HepG2 (cell line): ENCODE measurements around the gene RNF208. TPM values are rescaled to one million over a fixed set of nuclear protein-coding genes. Genes with fewer than 3 reads are reported as not detected.

ENCODE experiments used
- BRD4 ChIP-seq: sonication (generic); formaldehyde crosslinking; IDR thresholded peaks from 2 replicates; pipeline ENCODE4 v1.4.0; 2020; ENCODE audit warnings: missing genetic modification reagents
- HNRNPH1 ChIP-seq: fragments of 200-400 bp; formaldehyde crosslinking; optimal IDR thresholded peaks from 2 replicates; pipeline ENCODE3; 2017; ENCODE audit warnings: mild to moderate bottlenecking, low read depth, low read length
- POLR2A ChIP-seq, 2 experiments: IDR thresholded peaks; 2 replicates each; pipeline ENCODE4 v1.6.1; 2011; ENCODE audit warnings: low read depth in 2 of 2, low read length in 2 of 2, mild to moderate bottlenecking in 1 of 2, moderate library complexity in 1 of 2; ENCODE audit not compliant: insufficient read depth in 1 of 2
- REPIN1 ChIP-seq: sonication (generic); formaldehyde crosslinking; IDR thresholded peaks from 2 replicates; pipeline ENCODE4 v1.8.0; 2022; ENCODE audit warnings: missing genetic modification reagents, low read depth, mild to moderate bottlenecking, borderline replicate concordance
- SIN3B ChIP-seq: fragments of 150-350 bp; IDR thresholded peaks from 2 replicates; pipeline ENCODE4 v1.6.1; 2014; ENCODE audit warnings: low read length
- STAT5B ChIP-seq: sonication (generic); formaldehyde crosslinking; IDR thresholded peaks from 2 replicates; pipeline ENCODE4 v1.4.0; 2020; ENCODE audit warnings: missing genetic modification reagents
- polyA plus RNA-seq, 8 experiments: library from polyadenylated mRNA; depleted of rRNA in 3 of 8; stranded (reverse) in 7 of 8; unstranded in 1 of 8; fragments of >200 nt; fragmentation: Illumina TruSeq in 4 of 8; extraction: Trizol in 4 of 8; gene quantifications; 2 replicates each; pipeline versions ENCODE4 v1.2.1 to v1.2.3, GENCODE V29; 2011 to 2016; ENCODE audit warnings: low read depth in 4 of 8, missing spikeins in 1 of 8, mixed read lengths in 1 of 8; ENCODE audit not compliant: insufficient read depth in 1 of 8
- total RNA-seq, 5 experiments: library from RNA; depleted of rRNA; stranded (reverse); fragments of >200 nt; fragmentation: Illumina TruSeq; extraction: Trizol; gene quantifications; 2 replicates each; pipeline ENCODE4 v1.2.3, GENCODE V29; 2016; ENCODE audit warnings: low read depth in 1 of 5
- TF ChIP-seq, protein P1 (sequence below): sonication (generic); formaldehyde crosslinking; IDR thresholded peaks from 2 replicates; pipeline ENCODE4 v1.5.0; 2020; ENCODE audit warnings: missing genetic modification reagents
- TF ChIP-seq, protein P2 (sequence below): sonication (generic); formaldehyde crosslinking; IDR thresholded peaks from 2 replicates; pipeline ENCODE4 v1.5.0; 2020; ENCODE audit warnings: mild to moderate bottlenecking, missing genetic modification reagents
- TF ChIP-seq, protein P3 (sequence below): sonication (generic); formaldehyde crosslinking; IDR thresholded peaks from 2 replicates; pipeline ENCODE4 v1.9.0; 2022; ENCODE audit warnings: low read depth, missing genetic modification reagents
- TF ChIP-seq, protein P4 (sequence below): sonication (generic); formaldehyde crosslinking; IDR thresholded peaks from 2 replicates; pipeline ENCODE4 v1.4.0; 2020; ENCODE audit warnings: missing genetic modification reagents, borderline replicate concordance
- TF ChIP-seq, protein P5 (sequence below): sonication (generic); formaldehyde crosslinking; IDR thresholded peaks from 2 replicates; pipeline ENCODE4 v1.4.0; 2020; ENCODE audit warnings: mild to moderate bottlenecking, missing genetic modification reagents, borderline replicate concordance
- TF ChIP-seq, protein P6 (sequence below): sonication (generic); formaldehyde crosslinking; IDR thresholded peaks from 2 replicates; pipeline ENCODE4 v1.9.0; 2021; ENCODE audit warnings: missing genetic modification reagents, mild to moderate bottlenecking, borderline replicate concordance

RNF208 gene
- total and polyA plus RNA-seq, 2 of the 13 experiments (the other 11 are each of a cell fraction or from before 2014, with no cell fraction given), result 1.6 to 2.1 TPM

DNA sequence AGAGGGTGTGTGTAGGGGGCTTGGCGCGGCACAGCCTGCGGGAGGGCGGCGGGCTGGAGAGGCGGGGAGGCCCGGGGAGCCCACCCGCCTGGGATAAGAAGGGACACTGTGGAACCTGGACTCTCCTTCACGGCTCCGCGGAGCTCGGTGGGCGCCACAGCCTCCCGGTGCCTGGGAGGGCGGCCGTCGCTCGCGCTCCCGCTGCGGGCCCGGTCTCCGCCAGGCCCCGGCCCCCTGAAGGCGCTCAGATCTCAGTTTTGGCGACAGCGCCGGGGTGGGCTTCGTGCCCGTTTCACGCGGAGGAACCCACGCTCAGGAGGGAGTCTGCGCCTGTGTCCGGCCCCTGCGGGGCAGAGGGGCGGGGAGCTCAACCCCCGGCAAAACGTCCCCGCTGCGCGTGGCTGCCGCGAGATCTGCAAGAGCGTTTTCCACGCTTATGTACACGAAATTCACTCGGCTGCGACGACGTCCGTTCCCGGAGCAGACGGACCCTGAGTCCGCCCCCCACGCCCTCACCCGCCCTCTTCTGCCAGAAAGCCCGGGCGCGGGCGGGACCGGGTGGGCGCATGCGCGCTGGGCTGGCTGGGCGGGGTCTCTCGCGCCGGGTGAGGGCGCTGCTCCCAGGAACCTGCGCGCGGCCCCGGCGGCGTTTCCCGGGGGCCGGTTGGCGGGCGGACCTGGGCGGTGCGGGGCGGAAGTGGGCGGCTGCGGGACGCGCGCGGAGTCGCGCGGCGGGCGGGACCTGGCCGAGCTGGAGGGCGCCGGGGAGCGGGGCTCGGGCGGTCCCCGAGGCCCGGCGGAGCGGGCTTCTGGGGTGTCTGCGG lies 32.8 kb upstream of the RNF208 start, which contains the start of gene NELFB (continued):
- TF ChIP-seq POLR2A (IDR thresholded peaks at IDR 0.05; ENCODE audit: insufficient read depth in 1 of 2, low read depth in 2 of 2, low read length in 2 of 2) (peak in 1 of 2 experiments; percentile 80; a peak in 2 of 4 replicates), SIN3B (peak; percentile 78; the same call in 1 of the 2 replicates), REPIN1 (CRISPR knock-in tag) (0 out of 2 replicates have a peak, but pooled peaks have one; percentile 27), STAT5B (CRISPR knock-in tag) (no peak), BRD4 (CRISPR knock-in tag) (no peak), HNRNPH1 (peak; percentile 94)
- TF ChIP-seq, protein P1, sequence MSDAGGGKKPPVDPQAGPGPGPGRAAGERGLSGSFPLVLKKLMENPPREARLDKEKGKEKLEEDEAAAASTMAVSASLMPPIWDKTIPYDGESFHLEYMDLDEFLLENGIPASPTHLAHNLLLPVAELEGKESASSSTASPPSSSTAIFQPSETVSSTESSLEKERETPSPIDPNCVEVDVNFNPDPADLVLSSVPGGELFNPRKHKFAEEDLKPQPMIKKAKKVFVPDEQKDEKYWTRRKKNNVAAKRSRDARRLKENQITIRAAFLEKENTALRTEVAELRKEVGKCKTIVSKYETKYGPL (CRISPR knock-in tag), result no peak
- TF ChIP-seq, protein P2, sequence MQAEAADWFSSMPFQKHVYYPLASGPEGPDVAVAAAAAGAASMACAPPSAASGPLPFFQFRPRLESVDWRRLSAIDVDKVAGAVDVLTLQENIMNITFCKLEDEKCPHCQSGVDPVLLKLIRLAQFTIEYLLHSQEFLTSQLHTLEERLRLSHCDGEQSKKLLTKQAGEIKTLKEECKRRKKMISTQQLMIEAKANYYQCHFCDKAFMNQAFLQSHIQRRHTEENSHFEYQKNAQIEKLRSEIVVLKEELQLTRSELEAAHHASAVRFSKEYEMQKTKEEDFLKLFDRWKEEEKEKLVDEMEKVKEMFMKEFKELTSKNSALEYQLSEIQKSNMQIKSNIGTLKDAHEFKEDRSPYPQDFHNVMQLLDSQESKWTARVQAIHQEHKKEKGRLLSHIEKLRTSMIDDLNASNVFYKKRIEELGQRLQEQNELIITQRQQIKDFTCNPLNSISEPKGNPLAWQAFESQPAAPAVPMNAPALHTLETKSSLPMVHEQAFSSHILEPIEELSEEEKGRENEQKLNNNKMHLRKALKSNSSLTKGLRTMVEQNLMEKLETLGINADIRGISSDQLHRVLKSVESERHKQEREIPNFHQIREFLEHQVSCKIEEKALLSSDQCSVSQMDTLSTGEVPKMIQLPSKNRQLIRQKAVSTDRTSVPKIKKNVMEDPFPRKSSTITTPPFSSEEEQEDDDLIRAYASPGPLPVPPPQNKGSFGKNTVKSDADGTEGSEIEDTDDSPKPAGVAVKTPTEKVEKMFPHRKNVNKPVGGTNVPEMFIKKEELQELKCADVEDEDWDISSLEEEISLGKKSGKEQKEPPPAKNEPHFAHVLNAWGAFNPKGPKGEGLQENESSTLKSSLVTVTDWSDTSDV (CRISPR knock-in tag), result 0 out of 2 replicates have a peak, but pooled peaks have one; percentile 27
- TF ChIP-seq, protein P3, sequence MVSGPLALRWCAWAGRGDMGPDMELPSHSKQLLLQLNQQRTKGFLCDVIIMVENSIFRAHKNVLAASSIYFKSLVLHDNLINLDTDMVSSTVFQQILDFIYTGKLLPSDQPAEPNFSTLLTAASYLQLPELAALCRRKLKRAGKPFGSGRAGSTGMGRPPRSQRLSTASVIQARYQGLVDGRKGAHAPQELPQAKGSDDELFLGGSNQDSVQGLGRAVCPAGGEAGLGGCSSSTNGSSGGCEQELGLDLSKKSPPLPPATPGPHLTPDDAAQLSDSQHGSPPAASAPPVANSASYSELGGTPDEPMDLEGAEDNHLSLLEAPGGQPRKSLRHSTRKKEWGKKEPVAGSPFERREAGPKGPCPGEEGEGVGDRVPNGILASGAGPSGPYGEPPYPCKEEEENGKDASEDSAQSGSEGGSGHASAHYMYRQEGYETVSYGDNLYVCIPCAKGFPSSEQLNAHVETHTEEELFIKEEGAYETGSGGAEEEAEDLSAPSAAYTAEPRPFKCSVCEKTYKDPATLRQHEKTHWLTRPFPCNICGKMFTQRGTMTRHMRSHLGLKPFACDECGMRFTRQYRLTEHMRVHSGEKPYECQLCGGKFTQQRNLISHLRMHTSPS (CRISPR knock-in tag), result no peak
- TF ChIP-seq, protein P4, sequence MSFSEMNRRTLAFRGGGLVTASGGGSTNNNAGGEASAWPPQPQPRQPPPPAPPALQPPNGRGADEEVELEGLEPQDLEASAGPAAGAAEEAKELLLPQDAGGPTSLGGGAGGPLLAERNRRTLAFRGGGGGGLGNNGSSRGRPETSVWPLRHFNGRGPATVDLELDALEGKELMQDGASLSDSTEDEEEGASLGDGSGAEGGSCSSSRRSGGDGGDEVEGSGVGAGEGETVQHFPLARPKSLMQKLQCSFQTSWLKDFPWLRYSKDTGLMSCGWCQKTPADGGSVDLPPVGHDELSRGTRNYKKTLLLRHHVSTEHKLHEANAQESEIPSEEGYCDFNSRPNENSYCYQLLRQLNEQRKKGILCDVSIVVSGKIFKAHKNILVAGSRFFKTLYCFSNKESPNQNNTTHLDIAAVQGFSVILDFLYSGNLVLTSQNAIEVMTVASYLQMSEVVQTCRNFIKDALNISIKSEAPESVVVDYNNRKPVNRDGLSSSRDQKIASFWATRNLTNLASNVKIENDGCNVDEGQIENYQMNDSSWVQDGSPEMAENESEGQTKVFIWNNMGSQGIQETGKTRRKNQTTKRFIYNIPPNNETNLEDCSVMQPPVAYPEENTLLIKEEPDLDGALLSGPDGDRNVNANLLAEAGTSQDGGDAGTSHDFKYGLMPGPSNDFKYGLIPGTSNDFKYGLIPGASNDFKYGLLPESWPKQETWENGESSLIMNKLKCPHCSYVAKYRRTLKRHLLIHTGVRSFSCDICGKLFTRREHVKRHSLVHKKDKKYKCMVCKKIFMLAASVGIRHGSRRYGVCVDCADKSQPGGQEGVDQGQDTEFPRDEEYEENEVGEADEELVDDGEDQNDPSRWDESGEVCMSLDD (CRISPR knock-in tag), result 0 out of 2 replicates have a peak, but pooled peaks have one; percentile 4
- TF ChIP-seq, protein P5, sequence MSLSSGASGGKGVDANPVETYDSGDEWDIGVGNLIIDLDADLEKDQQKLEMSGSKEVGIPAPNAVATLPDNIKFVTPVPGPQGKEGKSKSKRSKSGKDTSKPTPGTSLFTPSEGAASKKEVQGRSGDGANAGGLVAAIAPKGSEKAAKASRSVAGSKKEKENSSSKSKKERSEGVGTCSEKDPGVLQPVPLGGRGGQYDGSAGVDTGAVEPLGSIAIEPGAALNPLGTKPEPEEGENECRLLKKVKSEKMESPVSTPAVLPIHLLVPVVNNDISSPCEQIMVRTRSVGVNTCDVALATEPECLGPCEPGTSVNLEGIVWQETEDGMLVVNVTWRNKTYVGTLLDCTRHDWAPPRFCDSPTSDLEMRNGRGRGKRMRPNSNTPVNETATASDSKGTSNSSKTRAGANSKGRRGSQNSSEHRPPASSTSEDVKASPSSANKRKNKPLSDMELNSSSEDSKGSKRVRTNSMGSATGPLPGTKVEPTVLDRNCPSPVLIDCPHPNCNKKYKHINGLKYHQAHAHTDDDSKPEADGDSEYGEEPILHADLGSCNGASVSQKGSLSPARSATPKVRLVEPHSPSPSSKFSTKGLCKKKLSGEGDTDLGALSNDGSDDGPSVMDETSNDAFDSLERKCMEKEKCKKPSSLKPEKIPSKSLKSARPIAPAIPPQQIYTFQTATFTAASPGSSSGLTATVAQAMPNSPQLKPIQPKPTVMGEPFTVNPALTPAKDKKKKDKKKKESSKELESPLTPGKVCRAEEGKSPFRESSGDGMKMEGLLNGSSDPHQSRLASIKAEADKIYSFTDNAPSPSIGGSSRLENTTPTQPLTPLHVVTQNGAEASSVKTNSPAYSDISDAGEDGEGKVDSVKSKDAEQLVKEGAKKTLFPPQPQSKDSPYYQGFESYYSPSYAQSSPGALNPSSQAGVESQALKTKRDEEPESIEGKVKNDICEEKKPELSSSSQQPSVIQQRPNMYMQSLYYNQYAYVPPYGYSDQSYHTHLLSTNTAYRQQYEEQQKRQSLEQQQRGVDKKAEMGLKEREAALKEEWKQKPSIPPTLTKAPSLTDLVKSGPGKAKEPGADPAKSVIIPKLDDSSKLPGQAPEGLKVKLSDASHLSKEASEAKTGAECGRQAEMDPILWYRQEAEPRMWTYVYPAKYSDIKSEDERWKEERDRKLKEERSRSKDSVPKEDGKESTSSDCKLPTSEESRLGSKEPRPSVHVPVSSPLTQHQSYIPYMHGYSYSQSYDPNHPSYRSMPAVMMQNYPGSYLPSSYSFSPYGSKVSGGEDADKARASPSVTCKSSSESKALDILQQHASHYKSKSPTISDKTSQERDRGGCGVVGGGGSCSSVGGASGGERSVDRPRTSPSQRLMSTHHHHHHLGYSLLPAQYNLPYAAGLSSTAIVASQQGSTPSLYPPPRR (CRISPR knock-in tag), result no peak
- TF ChIP-seq, protein P6, sequence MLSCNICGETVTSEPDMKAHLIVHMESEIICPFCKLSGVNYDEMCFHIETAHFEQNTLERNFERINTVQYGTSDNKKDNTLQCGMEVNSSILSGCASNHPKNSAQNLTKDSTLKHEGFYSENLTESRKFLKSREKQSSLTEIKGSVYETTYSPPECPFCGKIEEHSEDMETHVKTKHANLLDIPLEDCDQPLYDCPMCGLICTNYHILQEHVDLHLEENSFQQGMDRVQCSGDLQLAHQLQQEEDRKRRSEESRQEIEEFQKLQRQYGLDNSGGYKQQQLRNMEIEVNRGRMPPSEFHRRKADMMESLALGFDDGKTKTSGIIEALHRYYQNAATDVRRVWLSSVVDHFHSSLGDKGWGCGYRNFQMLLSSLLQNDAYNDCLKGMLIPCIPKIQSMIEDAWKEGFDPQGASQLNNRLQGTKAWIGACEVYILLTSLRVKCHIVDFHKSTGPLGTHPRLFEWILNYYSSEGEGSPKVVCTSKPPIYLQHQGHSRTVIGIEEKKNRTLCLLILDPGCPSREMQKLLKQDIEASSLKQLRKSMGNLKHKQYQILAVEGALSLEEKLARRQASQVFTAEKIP (CRISPR knock-in tag), result no peak
